Posterior vena cava (tissue), 2 donors: ENCODE measurements around the gene ACTG2. TPM values are rescaled to one million over a fixed set of nuclear protein-coding genes. Genes with fewer than 3 reads are reported as not detected.
"Not testable (repeated sequence)": the region's sequence is repeated elsewhere in the genome, so short reads cannot be mapped to it uniquely, and the experiment has no call there.

Experiments
- DNase-seq: peaks from one replicate; pipeline ENCODE4 v3.0.0-alpha.2; 2020; ENCODE audit warnings: low spot score
- intact Hi-C, 2 donors: fragments of 100-400 bp; cut with DNase I; formaldehyde crosslinking; loops; one replicate each; pipeline versions ENCODE4 v1.14.1 to v1.14.2; 2022 to 2023
- total RNA-seq, 2 donors: library from RNA; stranded (reverse); fragmentation: NEBNext Ultra II Directional; extraction: Animal tissue kit (Norgen Biotek cat#: 25700); gene quantifications; one replicate each; pipeline ENCODE4 v1.2.1, GENCODE V29; 2021
- donor health status: DM: yes; HTN: yes; CAD: no.
- donor health status: DM: yes; HTN: yes; CAD: no.

ACTG2 gene
- total RNA-seq, 2 donors from 2014 or later: 2,422 to 4,458 TPM

GRCh38 chr2:73926493-73927327, 33.9 kb downstream of the ACTG2 start, which contains the start of gene DGUOK:
TSS of gene DGUOK (plus strand) at chr2:73926880. CDS start at chr2:73926911, 31 bp downstream.
- intact Hi-C loops: no loop called here
- peak; percentile 99 for DNase-seq

GRCh38 chr2:73927344-73927743, 34.5 kb downstream of the ACTG2 start:
- DNase-seq: no peak
- intact Hi-C loops: no loop called here

- DNase-seq: no peak
- intact Hi-C loops: no loop called here
Measured at GRCh38 chr2:73928963-73929347, 36.1 kb downstream of the ACTG2 start.

GRCh38 chr2:73930386-73930785, 37.6 kb downstream of the ACTG2 start:
- DNase-seq: no peak
- intact Hi-C loops: no loop called here

- no peak for DNase-seq
- intact Hi-C loops: no loop called here
Measured at GRCh38 chr2:73931531-73932500, 39.0 kb downstream of the ACTG2 start.

- DNase-seq: no peak
- intact Hi-C loops: no loop called here
Measured at GRCh38 chr2:73933194-73933593, 40.4 kb downstream of the ACTG2 start.

GRCh38 chr2:73935641-73936040, 42.8 kb downstream of the ACTG2 start:
- intact Hi-C loops: no loop called here

GRCh38 chr2:73937103-73937885, 44.5 kb downstream of the ACTG2 start:
- intact Hi-C loops: no loop called here
- DNase-seq: no peak

More at GRCh38 chr2:73935641-73936040, 42.8 kb downstream of the ACTG2 start:
- DNase-seq: no peak

GRCh38 chr2:73937899-73938298, 45.1 kb downstream of the ACTG2 start:
- no peak for DNase-seq
- intact Hi-C loops: no loop called here

- intact Hi-C loops: no loop called here
- DNase-seq: no peak
Measured at GRCh38 chr2:73938718-73939352, 46.0 kb downstream of the ACTG2 start.

- no peak for DNase-seq
- intact Hi-C loops: no loop called here
Measured at GRCh38 chr2:73939419-73939818, 46.6 kb downstream of the ACTG2 start.

GRCh38 chr2:73940066-73940465, 47.3 kb downstream of the ACTG2 start:
- intact Hi-C loops: not testable (repeated sequence)

GRCh38 chr2:73942664-73943063, 49.9 kb downstream of the ACTG2 start:
- DNase-seq: no peak
- intact Hi-C loops: no loop called here

More at GRCh38 chr2:73940066-73940465, 47.3 kb downstream of the ACTG2 start:
- not testable (repeated sequence) for DNase-seq

- intact Hi-C loops: loop anchor here in 1 of 2 donors (5.0 kb wide), 1 partner anchor 362 kb away; no protein-coding TSS in a partner anchor
Measured at GRCh38 chr2:73944714-73945113, 51.9 kb downstream of the ACTG2 start.

GRCh38 chr2:73946215-73946614, 53.4 kb downstream of the ACTG2 start:
- intact Hi-C loops: loop anchor here in 1 of 2 donors (5.0 kb wide), 1 partner anchor 364 kb away; no protein-coding TSS in a partner anchor
- no peak for DNase-seq

More at GRCh38 chr2:73944714-73945113, 51.9 kb downstream of the ACTG2 start:
- DNase-seq: no peak

- intact Hi-C loops: loop anchor here in 1 of 2 donors (5.0 kb wide), 1 partner anchor 364 kb away; no protein-coding TSS in a partner anchor
- DNase-seq: no peak
Measured at GRCh38 chr2:73946666-73947065, 53.9 kb downstream of the ACTG2 start.

- intact Hi-C loops: loop anchor here in 1 of 2 donors (1.0 to 5.0 kb wide), 2 partner anchors 152 to 365 kb away; no protein-coding TSS in a partner anchor
- no peak for DNase-seq
Measured at GRCh38 chr2:73947412-73948018, 54.7 kb downstream of the ACTG2 start.

- intact Hi-C loops: loop anchor here in 1 of 2 donors (5.0 kb wide), 1 partner anchor 368 kb away; no protein-coding TSS in a partner anchor
Measured at GRCh38 chr2:73949802-73950201, 57.0 kb downstream of the ACTG2 start.

More at GRCh38 chr2:73949802-73950201, 57.0 kb downstream of the ACTG2 start:
- DNase-seq: no peak
